ENCODE data around the gene ERFL.

Gene ERFL

GRCh38 chr19:41895745-41896580 lies 32.3 kb downstream of the ERFL start:
- no peak for DNase-seq

- DNase-seq = no peak
Observed at GRCh38 chr19:41894350-41894749, 33.9 kb downstream of the ERFL start.

- DNase-seq = no peak
Observed at GRCh38 chr19:41893899-41894298, 34.4 kb downstream of the ERFL start.

GRCh38 chr19:41892173-41892902 lies 35.9 kb downstream of the ERFL start:
- no peak for DNase-seq

GRCh38 chr19:41890936-41891335 lies 37.3 kb downstream of the ERFL start:
- no peak for DNase-seq

GRCh38 chr19:41889896-41890295 lies 38.4 kb downstream of the ERFL start:
- DNase-seq = no peak

GRCh38 chr19:41888926-41889325 lies 39.3 kb downstream of the ERFL start:
- no peak for DNase-seq

GRCh38 chr19:41887711-41888382 lies 40.4 kb downstream of the ERFL start:
- DNase-seq = peak; percentile 70

- no peak for DNase-seq
Observed at GRCh38 chr19:41886761-41887710, 41.2 kb downstream of the ERFL start.

GRCh38 chr19:41883821-41884733 lies 44.2 kb downstream of the ERFL start:
- DNase-seq = peak; percentile 97

- no peak for DNase-seq
Observed at GRCh38 chr19:41883463-41883820, 44.8 kb downstream of the ERFL start.

- DNase-seq = peak; percentile 57
Observed at GRCh38 chr19:41882568-41883462, 45.4 kb downstream of the ERFL start, which contains the start of gene ARHGEF1. Gene ARHGEF1 (plus strand): TSS chr19:41883184. CDS start chr19:41888083, 4,899 bp downstream.

- DNase-seq = no peak
Observed at GRCh38 chr19:41880329-41880708, 47.9 kb downstream of the ERFL start.

- no peak for DNase-seq
Observed at GRCh38 chr19:41879670-41880328, 48.5 kb downstream of the ERFL start.

- DNase-seq = no peak
Observed at GRCh38 chr19:41879080-41879479, 49.2 kb downstream of the ERFL start.

GRCh38 chr19:41877916-41878905 lies 50.0 kb downstream of the ERFL start:
- DNase-seq = no peak

GRCh38 chr19:41876847-41877832 lies 51.1 kb downstream of the ERFL start, which contains the start of gene CD79A:
Gene CD79A (plus strand): TSS chr19:41877279. CDS start chr19:41877305, 26 bp downstream.
- DNase-seq = no peak

All from right hindlimb (tissue), 1 donor.